Uterus (tissue), 4 donors: ENCODE measurements around the gene ERGIC1. TPM values are rescaled to one million over a fixed set of nuclear protein-coding genes. Genes with fewer than 3 reads are reported as not detected.

Source experiments
- DNase-seq, 2 donors: peaks; one replicate each; pipeline ENCODE4 v3.0.0-alpha.2; 2019 to 2020
- H3K27ac ChIP-seq, 2 donors: fragments of 200-600 bp; sonication (generic); 1 replicate in 1 of 2; 2 replicates in 1 of 2; pipeline ENCODE4 v1.5.1; 2016 to 2018
- H3K27me3 ChIP-seq, 2 donors: fragments of 200-600 bp; sonication (generic); one replicate each; pipeline ENCODE4 v1.5.1; 2018 to 2019; ENCODE audit warnings: control low read depth in 1 of 2
- H3K36me3 ChIP-seq, 2 donors: fragments of 200-600 bp; sonication (generic); one replicate each; pipeline ENCODE4 v1.5.1; 2019; ENCODE audit warnings: control low read depth in 1 of 2
- H3K4me1 ChIP-seq, 2 donors: fragments of 200-600 bp; sonication (generic); one replicate each; pipeline ENCODE4 v1.5.1; 2018 to 2019; ENCODE audit warnings: control low read depth in 1 of 2
- H3K4me3 ChIP-seq, 2 donors: fragments of 200-600 bp; sonication (generic); 1 replicate in 1 of 2; 2 replicates in 1 of 2; pipeline ENCODE4 v1.5.1; 2018 to 2019; ENCODE audit warnings: mild to moderate bottlenecking in 1 of 2
- H3K9me3 ChIP-seq, 2 donors: fragments of 200-600 bp; sonication (generic); one replicate each; pipeline ENCODE4 v1.5.1; 2019; ENCODE audit warnings: control low read depth in 1 of 2
- POLR2A ChIP-seq, 2 donors: fragments of 450-650 bp; IDR thresholded peaks; one replicate each; pipeline ENCODE4 v1.6.1; 2016; ENCODE audit warnings: antibody characterized with exemption in 2 of 2, mild to moderate bottlenecking in 1 of 2, moderate library complexity in 1 of 2
- intact Hi-C: fragments of 100-400 bp; cut with DNase I; formaldehyde crosslinking; loops from one replicate; pipeline ENCODE4 v1.15.1; 2023; ENCODE audit warnings: low total_unique reads
- total RNA-seq, 4 donors: library from RNA; depleted of rRNA in 3 of 4; stranded (reverse); fragments of >200 nt in 3 of 4; gene quantifications; one replicate each; pipeline versions ENCODE4 v1.1.0 to v1.2.4, GENCODE V29; 2014 to 2023
- TF ChIP-seq, protein P1 (sequence below), 4 experiments: fragments of 200-600 bp in 2 of 4; fragments of 450-650 bp in 2 of 4; sonication (generic) in 2 of 4; IDR thresholded peaks; one replicate each; pipeline ENCODE4 v1.5.1; 2016 to 2019; ENCODE audit warnings: antibody characterized with exemption in 4 of 4, mild to moderate bottlenecking in 2 of 4, moderate library complexity in 1 of 4
- donor health status: DM: yes; HTN: yes; CAD: no.

ERGIC1 gene
- total RNA-seq, 4 donors from 2014 or later, result 34.8 to 130 (median 67.7) TPM

GRCh38 chr5:172872997-172873491 is 39.0 kb downstream of the ERGIC1 start:
- DNase-seq, result peak; percentile 89 to 90
- H3K27me3 ChIP-seq, result no peaks in the 10 kb centered on the region
- intact Hi-C loops, result no loop called here
- peak overlapping the region; percentile 89 to 94 for H3K27ac ChIP-seq
- TF ChIP-seq, protein P1, sequence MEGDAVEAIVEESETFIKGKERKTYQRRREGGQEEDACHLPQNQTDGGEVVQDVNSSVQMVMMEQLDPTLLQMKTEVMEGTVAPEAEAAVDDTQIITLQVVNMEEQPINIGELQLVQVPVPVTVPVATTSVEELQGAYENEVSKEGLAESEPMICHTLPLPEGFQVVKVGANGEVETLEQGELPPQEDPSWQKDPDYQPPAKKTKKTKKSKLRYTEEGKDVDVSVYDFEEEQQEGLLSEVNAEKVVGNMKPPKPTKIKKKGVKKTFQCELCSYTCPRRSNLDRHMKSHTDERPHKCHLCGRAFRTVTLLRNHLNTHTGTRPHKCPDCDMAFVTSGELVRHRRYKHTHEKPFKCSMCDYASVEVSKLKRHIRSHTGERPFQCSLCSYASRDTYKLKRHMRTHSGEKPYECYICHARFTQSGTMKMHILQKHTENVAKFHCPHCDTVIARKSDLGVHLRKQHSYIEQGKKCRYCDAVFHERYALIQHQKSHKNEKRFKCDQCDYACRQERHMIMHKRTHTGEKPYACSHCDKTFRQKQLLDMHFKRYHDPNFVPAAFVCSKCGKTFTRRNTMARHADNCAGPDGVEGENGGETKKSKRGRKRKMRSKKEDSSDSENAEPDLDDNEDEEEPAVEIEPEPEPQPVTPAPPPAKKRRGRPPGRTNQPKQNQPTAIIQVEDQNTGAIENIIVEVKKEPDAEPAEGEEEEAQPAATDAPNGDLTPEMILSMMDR (IDR thresholded peaks at IDR 0.05), result no peak
- peak in 1 of 2 donors; percentile 15 for TF ChIP-seq POLR2A (IDR thresholded peaks at IDR 0.05)
- H3K4me3 ChIP-seq, result no peak overlapping the region
- peaks cover 30% of the 10 kb centered on the region in 2 donors for H3K4me1 ChIP-seq
- H3K9me3 ChIP-seq, result no peaks in the 10 kb centered on the region
- H3K36me3 ChIP-seq, result no peaks in the 10 kb centered on the region

- DNase-seq, result peak; percentile 18 to 20
- intact Hi-C loops, result no loop called here
- Histone ChIP-seq H3K9me3 (no peaks in the 10 kb centered on the region), H3K36me3 (no peaks in the 10 kb centered on the region), H3K4me3 (no peak overlapping the region), H3K4me1 (peaks cover 25% of the 10 kb centered on the region in 2 donors), H3K27ac (peak overlapping the region; percentile 89 to 94), H3K27me3 (no peaks in the 10 kb centered on the region)
- TF ChIP-seq, protein P1 (IDR thresholded peaks at IDR 0.05), result no peak
- TF ChIP-seq POLR2A (IDR thresholded peaks at IDR 0.05), result no peak
Measured at GRCh38 chr5:172873513-172873912, 39.5 kb downstream of the ERGIC1 start.

- H3K4me3 ChIP-seq, result no peak overlapping the region
- peaks cover 15 to 24% of the 10 kb centered on the region in 2 donors for H3K4me1 ChIP-seq
- TF ChIP-seq, protein P1 (IDR thresholded peaks at IDR 0.05), result no peak
- TF ChIP-seq POLR2A (IDR thresholded peaks at IDR 0.05), result no peak
- DNase-seq, result no peak
- H3K27ac ChIP-seq, result peak overlapping the region; percentile 89 to 94
- H3K9me3 ChIP-seq, result no peaks in the 10 kb centered on the region
- H3K36me3 ChIP-seq, result no peaks in the 10 kb centered on the region
- intact Hi-C loops, result no loop called here
- H3K27me3 ChIP-seq, result no peaks in the 10 kb centered on the region
Measured at GRCh38 chr5:172874647-172875504, 40.8 kb downstream of the ERGIC1 start.

DNA sequence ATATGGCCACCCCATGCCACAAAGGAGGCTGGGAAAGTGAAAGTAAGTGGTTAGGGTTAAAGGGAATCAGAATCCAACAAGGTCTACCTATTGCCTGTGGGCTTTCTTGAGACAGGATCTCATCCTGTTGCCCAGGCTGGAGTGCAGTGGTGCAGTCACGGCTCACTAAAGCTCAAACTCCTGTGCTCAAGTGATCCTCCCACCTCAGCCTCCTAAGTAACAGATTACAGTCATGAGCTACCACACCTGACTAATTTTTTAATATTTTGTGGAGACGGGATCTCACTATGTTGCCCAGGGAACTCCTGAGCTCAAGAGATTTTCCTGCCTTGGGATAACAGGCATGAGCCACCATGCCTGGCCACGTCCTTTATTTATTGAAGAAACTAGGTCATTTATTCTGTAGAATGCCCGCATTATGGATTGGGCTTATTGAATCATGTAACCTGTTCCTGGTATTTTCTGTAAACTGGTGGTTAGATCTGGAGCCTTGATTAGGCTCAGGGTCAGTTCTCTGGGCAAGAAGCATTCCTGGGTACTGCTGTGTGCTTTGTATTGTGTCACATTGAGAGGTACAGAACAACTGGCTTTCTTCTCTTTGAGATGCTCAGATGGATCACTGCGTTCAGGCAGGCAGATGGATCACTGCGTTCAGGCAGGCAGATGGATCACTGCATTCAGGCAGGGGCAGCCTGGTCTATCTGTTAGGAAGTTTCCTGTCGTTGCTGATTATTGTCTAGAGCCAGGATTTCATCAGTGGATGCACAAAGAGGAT is 41.6 kb downstream of the ERGIC1 start:
- Histone ChIP-seq H3K27me3 (no peaks in the 10 kb centered on the region), H3K4me1 (peaks cover 7 to 18% of the 10 kb centered on the region in 2 donors), H3K9me3 (no peaks in the 10 kb centered on the region), H3K4me3 (no peak overlapping the region), H3K36me3 (no peaks in the 10 kb centered on the region), H3K27ac (peak overlapping the region; percentile 9 to 94)
- TF ChIP-seq POLR2A (IDR thresholded peaks at IDR 0.05), result no peak
- TF ChIP-seq, protein P1 (IDR thresholded peaks at IDR 0.05), result no peak
- intact Hi-C loops, result no loop called here
- no peak for DNase-seq
